Mesenchymal stem cell (in vitro differentiated cells and primary cell): Measurements from ENCODE around the gene DMRTA2.
"Not testable (repeated sequence)": the region's sequence is repeated elsewhere in the genome, so short reads cannot be mapped to it uniquely, and the experiment has no call there.

Experiments used
- DNase-seq: peaks from one replicate; pipeline ENCODE4 v3.0.0-alpha.2; 2013
- H2AFZ ChIP-seq: one replicate; pipeline ENCODE4 v1.6.1; 2013; ENCODE audit warnings: low read depth, mild to moderate bottlenecking, control low read depth, inconsistent platforms, low read length, moderate library complexity
- H2AK5ac ChIP-seq: 2 replicates; pipeline ENCODE4 v1.6.1; 2013; ENCODE audit warnings: low read length, moderate library complexity, mild to moderate bottlenecking, inconsistent platforms; ENCODE audit not compliant: severe bottlenecking
- H2BK120ac ChIP-seq: one replicate; pipeline ENCODE4 v1.6.1; 2013; ENCODE audit warnings: low read depth, mild to moderate bottlenecking, inconsistent platforms, low read length, moderate library complexity
- H2BK12ac ChIP-seq, 2 experiments: one replicate each; pipeline ENCODE4 v1.6.1; 2013; ENCODE audit warnings: inconsistent platforms in 2 of 2, low read length in 2 of 2, mild to moderate bottlenecking in 2 of 2, moderate library complexity in 2 of 2, control low read depth in 1 of 2
- H2BK15ac ChIP-seq: one replicate; pipeline ENCODE4 v1.6.1; 2013; ENCODE audit warnings: mild to moderate bottlenecking, low read depth, inconsistent platforms; ENCODE audit not compliant: poor library complexity, severe bottlenecking
- H2BK5ac ChIP-seq: 2 replicates; pipeline ENCODE4 v1.6.1; 2013; ENCODE audit warnings: low read depth, mild to moderate bottlenecking, low read length, control low read depth, inconsistent platforms; ENCODE audit not compliant: poor library complexity, severe bottlenecking
- H3K14ac ChIP-seq, 2 experiments: one replicate each; pipeline ENCODE4 v1.6.1; 2013; ENCODE audit warnings: inconsistent platforms in 2 of 2, low read length in 2 of 2, control low read depth in 1 of 2, mild to moderate bottlenecking in 1 of 2, moderate library complexity in 1 of 2
- H3K18ac ChIP-seq, 2 experiments: one replicate each; pipeline ENCODE4 v1.6.1; 2013; ENCODE audit warnings: inconsistent platforms in 2 of 2, low read length in 2 of 2, control low read depth in 1 of 2, low read depth in 1 of 2, mild to moderate bottlenecking in 1 of 2
- H3K23ac ChIP-seq, 2 experiments: one replicate each; pipeline ENCODE4 v1.6.1; 2013; ENCODE audit warnings: inconsistent platforms in 2 of 2, low read length in 2 of 2, mild to moderate bottlenecking in 2 of 2, moderate library complexity in 2 of 2, control low read depth in 1 of 2
- H3K27ac ChIP-seq: 2 replicates; pipeline ENCODE4 v1.5.1; 2013; ENCODE audit warnings: mild to moderate bottlenecking, moderate library complexity, low read length, control low read depth, inconsistent platforms; ENCODE audit not compliant: poor library complexity, severe bottlenecking
- H3K27me3 ChIP-seq, 2 experiments: 2 replicates each; pipeline versions ENCODE4 v1.6.1 to v1.7.0; 2013; ENCODE audit warnings: low read length in 2 of 2, mild to moderate bottlenecking in 2 of 2, moderate library complexity in 2 of 2, control low read depth in 1 of 2, inconsistent platforms in 1 of 2; ENCODE audit not compliant: control insufficient read depth in 1 of 2, insufficient read depth in 1 of 2
- H3K36me3 ChIP-seq, 2 experiments: 2 replicates each; pipeline versions ENCODE4 v1.6.1 to v1.7.0; 2013; ENCODE audit warnings: low read length in 2 of 2, control low read depth in 1 of 2, inconsistent platforms in 1 of 2, low read depth in 1 of 2, mild to moderate bottlenecking in 1 of 2; ENCODE audit not compliant: insufficient read depth in 2 of 2, control insufficient read depth in 1 of 2
- H3K4ac ChIP-seq, 2 experiments: one replicate each; pipeline ENCODE4 v1.6.1; 2013; ENCODE audit warnings: inconsistent platforms in 2 of 2, low read length in 2 of 2, mild to moderate bottlenecking in 2 of 2, moderate library complexity in 2 of 2, control low read depth in 1 of 2, low read depth in 1 of 2
- H3K4me1 ChIP-seq: 2 replicates; pipeline ENCODE4 v1.6.1; 2013; ENCODE audit warnings: low read depth, low read length, control low read depth; ENCODE audit not compliant: control insufficient read depth, insufficient read depth
- H3K4me2 ChIP-seq: 2 replicates; pipeline ENCODE4 v1.6.1; 2013; ENCODE audit warnings: low read length, mild to moderate bottlenecking, inconsistent platforms; ENCODE audit not compliant: poor library complexity, severe bottlenecking
- H3K4me3 ChIP-seq, 2 experiments: 2 replicates each; pipeline versions ENCODE4 v1.5.1 to v1.7.0; 2013; ENCODE audit warnings: low read length in 2 of 2, mild to moderate bottlenecking in 2 of 2, control low read depth in 1 of 2, low read depth in 1 of 2; ENCODE audit not compliant: insufficient read depth in 1 of 2
- H3K79me1 ChIP-seq: replicated peaks from 2 replicates; pipeline ENCODE4 v1.6.1; 2013; ENCODE audit warnings: mild to moderate bottlenecking, control low read depth, low read length, inconsistent platforms; ENCODE audit not compliant: poor library complexity, severe bottlenecking
- H3K9ac ChIP-seq: 2 replicates; pipeline ENCODE4 v1.7.0; 2013; ENCODE audit warnings: mild to moderate bottlenecking, low read length, moderate library complexity
- H3K9me3 ChIP-seq: 2 replicates; pipeline ENCODE4 v1.7.0; 2013; ENCODE audit warnings: mild to moderate bottlenecking, low read length; ENCODE audit not compliant: control insufficient read depth
- H4K8ac ChIP-seq: one replicate; pipeline ENCODE4 v1.6.1; 2013; ENCODE audit warnings: inconsistent platforms, mild to moderate bottlenecking, low read length, moderate library complexity
- H4K91ac ChIP-seq: one replicate; pipeline ENCODE4 v1.6.1; 2013; ENCODE audit warnings: mild to moderate bottlenecking, low read length, inconsistent platforms
- WGBS: methylation state at CpG from one replicate; pipeline ENCODE4 v1.1.7; 2013; ENCODE audit warnings: mixed read lengths; 5-methylcytosine and 5-hydroxymethylcytosine counted together

Gene DMRTA2

GRCh38 chr1:50405814-50406213, 17.4 kb downstream of the DMRTA2 start:
- Histone ChIP-seq H3K79me1 (no peaks in the 10 kb centered on the region), H3K36me3 (no peaks in the 10 kb centered on the region), H4K8ac (no peak overlapping the region), H2AK5ac (no peak overlapping the region), H2BK12ac (no peak overlapping the region), H2BK15ac (no peak overlapping the region), H3K4me2 (no peak overlapping the region), H3K27ac (no peak overlapping the region), H2AFZ (no peak overlapping the region), H3K9ac (no peak overlapping the region), H3K4ac (no peak overlapping the region), H3K18ac (no peak overlapping the region), H3K4me1 (no peaks in the 10 kb centered on the region), H2BK5ac (no peak overlapping the region), H3K27me3 (peaks cover 0 to 1% of the 10 kb centered on the region in 2 experiments), H3K14ac (no peak overlapping the region), H4K91ac (no peak overlapping the region), H2BK120ac (no peak overlapping the region), H3K23ac (no peak overlapping the region), H3K9me3 (no peaks in the 10 kb centered on the region), H3K4me3 (no peak overlapping the region)
- DNase-seq = no peak
- WGBS = 85% methylated on average over 3 of the region's 4 CpGs

DNA sequence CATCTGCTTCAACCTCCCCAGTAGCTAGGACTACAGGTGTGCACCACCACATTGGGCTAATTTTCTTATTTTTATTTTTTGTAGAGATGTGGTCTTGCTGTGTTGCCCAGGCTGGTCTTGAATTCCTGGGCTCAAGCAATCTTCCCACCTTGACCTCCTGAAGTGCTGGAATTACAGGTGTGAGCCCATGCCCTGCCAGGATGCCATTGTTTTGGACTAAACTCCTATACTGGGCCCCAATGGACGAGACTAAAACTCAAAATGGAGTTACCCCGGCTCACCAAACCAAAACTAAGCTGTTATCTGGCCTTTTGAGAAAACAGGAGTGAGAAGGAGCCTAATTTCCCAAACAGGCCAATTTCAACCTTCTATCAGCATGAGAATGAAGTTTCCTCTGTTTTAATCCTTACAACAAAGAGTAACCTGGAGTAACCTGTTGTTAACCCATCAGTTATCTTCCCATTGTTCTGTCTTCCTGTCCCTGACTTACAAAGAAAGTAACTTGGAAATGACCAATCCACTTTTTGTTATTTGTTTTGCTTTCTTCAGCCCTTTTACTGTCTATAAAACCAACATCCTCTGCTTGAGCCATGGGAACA, 29.6 kb downstream of the DMRTA2 start:
- no peak for DNase-seq
- 20% methylated on average over 2 of the region's 2 CpGs for WGBS
- Histone ChIP-seq H3K18ac (no peak overlapping the region), H3K14ac (no peak overlapping the region), H3K23ac (no peak overlapping the region), H2BK12ac (no peak overlapping the region), H2AFZ (no peak overlapping the region), H3K79me1 (no peaks in the 10 kb centered on the region), H3K4me3 (no peak overlapping the region), H4K8ac (no peak overlapping the region), H4K91ac (no peak overlapping the region), H2AK5ac (no peak overlapping the region), H3K4me2 (no peak overlapping the region), H3K4ac (no peak overlapping the region), H3K36me3 (no peaks in the 10 kb centered on the region), H3K9ac (no peak overlapping the region), H2BK15ac (no peak overlapping the region), H3K27ac (no peak overlapping the region), H3K27me3 (peaks cover 0 to 3% of the 10 kb centered on the region in 2 experiments), H3K9me3 (no peaks in the 10 kb centered on the region), H2BK5ac (no peak overlapping the region), H2BK120ac (no peak overlapping the region), H3K4me1 (no peaks in the 10 kb centered on the region)

- not testable (repeated sequence) for H3K4ac ChIP-seq, DNase-seq, H3K18ac ChIP-seq, H3K36me3 ChIP-seq, H3K27me3 ChIP-seq, H3K4me1 ChIP-seq, H2BK15ac ChIP-seq, H3K9ac ChIP-seq, H3K4me2 ChIP-seq, H3K79me1 ChIP-seq, H2BK5ac ChIP-seq, H2BK12ac ChIP-seq, H2BK120ac ChIP-seq, H3K4me3 ChIP-seq, H3K23ac ChIP-seq, H3K14ac ChIP-seq, H4K91ac ChIP-seq, H4K8ac ChIP-seq, H2AFZ ChIP-seq, H2AK5ac ChIP-seq, H3K27ac ChIP-seq
- WGBS = 91% methylated on average over 17 of the region's 33 CpGs
- H3K9me3 ChIP-seq = peaks cover 20% of the 10 kb centered on the region
Observed at GRCh38 chr1:50381551-50381950, 41.7 kb downstream of the DMRTA2 start.

GRCh38 chr1:50378770-50379169, 44.5 kb downstream of the DMRTA2 start:
- H3K27ac ChIP-seq = no peak overlapping the region
- H3K23ac ChIP-seq = no peak overlapping the region
- 97% methylated on average over 2 of the region's 2 CpGs for WGBS
- H2BK5ac ChIP-seq = no peak overlapping the region
- H2BK120ac ChIP-seq = no peak overlapping the region
- no peak overlapping the region for H3K4me3 ChIP-seq
- H4K8ac ChIP-seq = no peak overlapping the region
- H3K4me2 ChIP-seq = no peak overlapping the region
- DNase-seq = no peak
- no peak overlapping the region for H2AFZ ChIP-seq
- no peak overlapping the region for H3K4ac ChIP-seq
- no peak overlapping the region for H2BK12ac ChIP-seq
- H3K79me1 ChIP-seq = no peaks in the 10 kb centered on the region
- H3K27me3 ChIP-seq = peaks cover 2 to 7% of the 10 kb centered on the region in 2 experiments
- H2BK15ac ChIP-seq = no peak overlapping the region
- no peak overlapping the region for H3K9ac ChIP-seq
- H3K4me1 ChIP-seq = no peaks in the 10 kb centered on the region
- no peak overlapping the region for H2AK5ac ChIP-seq
- H3K36me3 ChIP-seq = no peaks in the 10 kb centered on the region
- H3K9me3 ChIP-seq = peaks cover 2% of the 10 kb centered on the region
- no peak overlapping the region for H4K91ac ChIP-seq
- no peak overlapping the region for H3K14ac ChIP-seq
- no peak overlapping the region for H3K18ac ChIP-seq
